ENCODE results near the gene SNRPA.
"Not testable (repeated sequence)": the region's sequence is repeated elsewhere in the genome, so short reads cannot be mapped to it uniquely, and the experiment has no call there.

SNRPA gene

DNA sequence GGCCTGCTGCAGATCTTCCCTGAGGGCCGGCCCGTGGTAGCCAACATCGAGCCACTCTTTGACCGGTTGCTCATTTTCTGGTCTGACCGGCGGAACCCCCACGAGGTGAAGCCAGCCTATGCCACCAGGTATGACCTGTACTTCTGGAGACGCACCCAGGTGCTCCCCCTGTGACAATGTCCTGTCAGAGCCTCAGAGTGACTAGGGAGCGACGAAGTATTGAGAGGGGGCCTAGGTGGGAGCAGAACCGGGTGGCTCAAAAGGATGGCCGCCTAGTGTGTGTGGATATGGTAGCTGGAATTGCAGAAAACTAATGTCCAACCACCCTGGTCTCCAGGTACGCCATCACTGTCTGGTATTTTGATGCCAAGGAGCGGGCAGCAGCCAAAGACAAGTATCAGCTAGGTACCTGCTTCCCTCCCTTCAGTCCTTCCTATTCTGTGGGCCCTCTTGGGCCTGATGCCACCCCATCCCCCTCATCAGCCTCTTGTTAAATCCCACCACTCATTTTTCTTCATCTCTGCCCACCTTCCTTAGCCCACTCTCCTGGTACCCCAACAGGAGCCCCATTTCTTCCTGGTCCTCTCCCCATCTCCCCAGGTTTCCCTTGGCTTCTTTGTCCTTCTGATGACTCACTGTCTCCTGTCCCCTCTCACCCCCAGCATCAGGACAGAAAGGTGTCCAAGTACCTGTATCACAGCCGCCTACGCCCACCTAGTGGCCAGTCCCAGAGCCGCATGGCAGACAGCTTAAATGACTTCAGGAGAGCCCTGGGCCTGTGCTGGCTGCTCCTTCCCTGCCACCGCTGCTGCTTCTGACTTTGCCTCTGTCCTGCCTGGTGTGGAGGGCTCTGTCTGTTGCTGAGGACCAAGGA lies 56.4 kb downstream of the SNRPA start:
- in situ Hi-C loops (cut with MboI; ENCODE audit: low pct_unique_long_range_greater_than_20kb, low sequenced_read_pairs), result no loop called here
- no peak for DNase-seq

DNA sequence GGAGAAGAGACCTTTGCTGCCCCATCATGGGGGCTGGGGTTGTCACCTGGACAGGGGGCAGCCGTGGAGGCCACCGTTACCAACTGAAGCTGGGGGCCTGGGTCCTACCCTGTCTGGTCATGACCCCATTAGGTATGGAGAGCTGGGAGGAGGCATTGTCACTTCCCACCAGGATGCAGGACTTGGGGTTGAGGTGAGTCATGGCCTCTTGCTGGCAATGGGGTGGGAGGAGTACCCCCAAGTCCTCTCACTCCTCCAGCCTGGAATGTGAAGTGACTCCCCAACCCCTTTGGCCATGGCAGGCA lies 57.0 kb downstream of the SNRPA start:
- in situ Hi-C loops (cut with MboI; ENCODE audit: low pct_unique_long_range_greater_than_20kb, low sequenced_read_pairs), result no loop called here
- DNase-seq, result no peak

DNA sequence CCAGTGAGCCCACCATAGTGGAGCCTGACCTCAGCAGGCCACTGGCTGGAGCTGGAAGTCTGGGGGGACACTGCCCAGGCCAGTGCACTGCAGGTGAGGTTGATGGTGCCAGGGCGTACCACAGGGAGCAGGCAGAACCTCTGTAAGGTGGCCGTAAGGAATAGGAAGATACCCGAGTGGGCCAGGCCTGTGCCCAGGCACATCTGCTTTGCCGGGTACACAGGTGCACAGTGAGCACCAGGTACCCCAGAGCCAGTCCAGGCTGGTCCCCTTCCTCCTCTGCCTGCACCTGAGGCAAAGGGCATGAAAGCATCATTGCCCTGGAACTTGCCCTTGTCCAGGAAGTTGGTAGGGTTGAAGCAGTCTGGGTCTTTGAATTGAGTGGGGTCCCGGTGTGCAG lies 57.5 kb downstream of the SNRPA start:
- DNase-seq, result no peak
- in situ Hi-C loops (cut with MboI; ENCODE audit: low pct_unique_long_range_greater_than_20kb, low sequenced_read_pairs), result no loop called here

DNA sequence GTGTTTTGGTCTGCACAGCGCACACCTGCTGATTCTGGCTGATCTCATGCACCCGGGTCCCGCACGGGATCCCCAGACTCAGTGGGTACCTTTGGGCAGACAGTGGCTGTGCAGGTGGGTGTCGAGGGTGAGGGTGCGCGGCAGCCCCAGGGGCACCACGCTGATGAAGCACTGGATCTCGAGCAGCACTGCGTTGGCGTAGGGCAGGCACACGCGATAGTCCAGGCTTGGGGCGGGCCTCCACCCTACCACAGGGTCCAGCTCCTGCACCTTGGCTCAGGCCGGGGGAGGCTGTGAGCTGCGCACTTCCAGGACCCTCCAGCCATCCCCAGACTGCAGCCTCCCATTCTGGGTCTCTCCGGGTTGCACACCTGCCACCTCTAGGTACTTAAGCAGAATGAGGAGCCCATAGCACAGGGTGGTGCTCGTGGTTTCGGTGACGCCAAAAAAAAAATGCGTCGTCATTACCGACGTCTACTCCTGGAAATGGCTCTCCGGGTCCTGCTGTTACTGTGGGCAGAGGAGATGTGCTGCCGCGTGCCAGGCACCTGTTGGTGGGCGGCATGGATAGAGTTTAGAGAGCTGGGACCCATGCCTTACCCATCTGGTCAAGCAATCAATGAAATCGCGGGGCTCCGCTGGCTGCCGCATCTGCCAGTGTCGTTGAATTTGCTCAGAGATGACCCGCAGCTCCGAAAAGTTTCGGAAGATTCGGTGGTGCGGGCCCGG lies 58.5 kb downstream of the SNRPA start:
- in situ Hi-C loops (cut with MboI; ENCODE audit: low pct_unique_long_range_greater_than_20kb, low sequenced_read_pairs), result no loop called here
- no peak for DNase-seq

DNA sequence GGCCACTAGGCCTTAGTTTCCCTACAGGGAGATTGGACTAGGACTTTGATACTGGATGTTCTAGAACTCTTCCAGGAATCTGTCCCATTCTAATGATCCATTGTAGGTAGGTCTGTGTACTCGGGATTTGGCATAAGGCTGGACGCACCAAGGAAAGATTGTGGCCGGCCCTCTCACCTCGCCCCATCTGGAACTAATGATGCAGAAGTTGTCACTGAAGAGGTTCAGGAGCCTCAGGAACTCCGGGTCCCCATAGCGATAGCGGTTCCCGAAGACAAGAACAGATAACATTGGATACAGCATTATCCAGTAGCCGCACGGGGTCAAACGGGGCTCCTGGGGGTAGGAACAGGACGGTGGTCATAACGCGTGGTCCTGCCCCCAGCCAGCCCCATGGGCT lies 59.2 kb downstream of the SNRPA start:
- in situ Hi-C loops (cut with MboI; ENCODE audit: low pct_unique_long_range_greater_than_20kb, low sequenced_read_pairs), result no loop called here
- DNase-seq, result no peak

DNA sequence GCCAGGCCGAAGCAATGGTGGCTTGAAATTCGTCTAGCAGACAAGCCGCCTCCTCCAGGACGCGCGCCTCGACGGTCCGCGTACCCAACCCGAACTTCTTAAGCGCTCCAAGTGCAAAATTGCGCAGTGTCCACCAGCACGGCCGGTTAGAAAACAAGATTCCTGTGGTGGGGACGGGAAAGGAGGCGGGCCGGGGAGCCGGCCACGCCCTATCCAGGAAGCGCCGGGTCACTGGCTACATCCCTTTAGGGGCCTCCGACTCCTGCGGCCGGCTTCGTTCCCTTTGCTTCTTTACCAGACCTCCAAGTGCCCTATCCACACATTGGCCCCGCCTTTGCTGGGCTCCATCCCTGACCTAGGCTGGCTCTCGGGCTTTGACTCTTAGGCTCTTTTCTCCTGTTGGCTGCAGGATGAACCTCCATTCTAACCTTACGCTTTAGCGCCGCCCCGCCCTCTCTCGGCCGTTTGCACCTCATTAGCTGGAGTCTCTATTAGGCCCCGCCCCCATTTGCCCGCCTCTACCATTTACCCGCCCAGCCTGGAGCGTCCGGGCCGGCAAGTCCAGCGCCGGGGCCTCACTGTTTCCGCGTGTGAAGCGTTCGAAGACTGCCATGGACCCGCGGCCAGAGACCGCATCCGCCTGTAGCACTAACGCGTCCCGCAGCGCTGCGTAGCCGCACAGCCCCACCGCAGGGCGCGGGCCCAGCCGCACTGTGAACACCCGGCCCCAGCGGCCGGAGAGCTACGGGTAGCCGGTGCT lies 59.8 kb downstream of the SNRPA start:
- DNase-seq; in situ Hi-C loops (cut with MboI; ENCODE audit: low pct_unique_long_range_greater_than_20kb, low sequenced_read_pairs): not testable (repeated sequence)

DNA sequence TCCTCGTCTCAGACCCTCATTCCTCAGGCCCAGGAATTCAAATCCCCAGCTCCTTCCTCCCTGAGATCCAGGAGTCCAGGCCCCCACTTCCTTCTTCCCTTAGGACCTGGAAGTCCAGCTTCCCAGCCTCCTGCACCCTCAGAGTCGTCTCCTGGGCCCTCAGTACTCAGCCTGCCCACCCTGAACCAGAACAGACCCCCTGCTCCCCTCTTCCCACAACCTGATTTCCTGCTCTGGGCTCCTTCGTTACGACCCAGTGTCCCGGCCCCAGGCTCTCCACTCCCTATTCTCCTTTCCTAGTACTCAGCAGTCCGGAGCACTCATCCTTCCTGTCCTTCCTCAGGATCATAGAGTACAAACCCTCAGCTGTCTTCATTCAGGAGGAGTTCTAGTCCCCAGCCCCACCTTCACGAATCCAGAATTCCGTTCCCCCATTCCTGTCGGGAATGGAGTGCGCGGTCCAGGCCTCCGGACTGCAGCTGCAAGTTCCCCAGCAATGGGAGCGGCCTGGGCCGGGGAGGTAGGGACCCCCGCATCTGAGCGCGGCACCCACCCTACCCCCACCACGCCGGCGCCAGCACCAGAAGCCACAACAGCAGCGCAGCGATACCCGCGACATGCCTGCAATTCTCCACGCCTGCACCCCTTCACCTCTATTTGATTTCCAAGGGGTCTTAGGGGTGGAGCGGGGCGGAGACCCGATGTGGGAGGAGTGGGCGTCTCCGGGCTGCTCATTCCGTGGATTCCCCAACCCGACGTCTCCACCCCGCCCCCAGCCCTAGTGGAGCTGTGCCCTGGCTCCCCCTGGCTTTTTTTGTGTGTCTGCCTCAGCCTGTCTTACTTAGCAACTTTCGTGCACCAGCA lies 60.7 kb downstream of the SNRPA start:
- in situ Hi-C loops (cut with MboI; ENCODE audit: low pct_unique_long_range_greater_than_20kb, low sequenced_read_pairs), result no loop called here

DNA sequence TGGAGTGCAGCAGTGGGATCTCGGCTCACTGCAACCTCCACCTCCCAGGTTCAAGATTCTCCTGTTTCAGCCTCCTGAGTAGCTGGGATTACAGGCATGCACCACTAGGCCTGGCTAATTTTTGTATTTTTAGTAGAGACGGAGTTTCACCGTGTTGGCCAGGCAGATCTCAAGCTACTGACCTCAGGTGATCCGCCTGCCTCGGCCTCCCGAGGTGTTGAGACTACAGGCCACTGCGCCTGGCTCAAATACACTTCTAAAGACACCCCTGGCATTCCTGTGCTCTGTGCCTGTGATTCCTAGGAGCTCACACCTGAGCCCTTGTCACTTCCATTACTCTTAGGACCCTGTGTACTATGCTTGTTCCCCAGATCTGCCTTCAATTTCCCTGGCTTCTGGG lies 61.6 kb downstream of the SNRPA start:
- in situ Hi-C loops (cut with MboI; ENCODE audit: low pct_unique_long_range_greater_than_20kb, low sequenced_read_pairs); DNase-seq: not testable (repeated sequence)

More for the DNA sequence above, 60.7 kb downstream of the SNRPA start:
- DNase-seq, result no peak

DNA sequence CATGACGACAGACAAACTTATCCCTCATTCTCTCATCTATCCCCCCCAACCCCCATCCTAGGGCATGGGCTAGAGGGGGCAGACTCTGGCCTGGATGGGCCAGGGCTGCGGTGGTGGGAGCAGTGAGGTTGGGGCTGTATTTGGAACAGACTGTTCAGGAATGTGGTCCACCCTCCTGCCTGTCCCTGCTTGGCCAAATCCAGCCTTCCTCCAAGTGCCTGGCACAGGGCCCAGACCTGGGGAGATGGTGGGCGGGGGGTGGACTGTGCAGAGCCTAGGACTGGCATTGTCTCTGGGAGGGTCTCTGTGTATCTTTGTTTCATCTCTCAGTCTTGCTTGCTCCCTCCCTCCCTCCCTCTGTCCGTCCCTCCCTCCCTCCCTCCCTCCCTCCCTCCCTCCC lies 62.2 kb downstream of the SNRPA start:
- in situ Hi-C loops (cut with MboI; ENCODE audit: low pct_unique_long_range_greater_than_20kb, low sequenced_read_pairs), result no loop called here
- no peak for DNase-seq
